ENCODE results near the gene GABARAP.

GABARAP gene

DNA sequence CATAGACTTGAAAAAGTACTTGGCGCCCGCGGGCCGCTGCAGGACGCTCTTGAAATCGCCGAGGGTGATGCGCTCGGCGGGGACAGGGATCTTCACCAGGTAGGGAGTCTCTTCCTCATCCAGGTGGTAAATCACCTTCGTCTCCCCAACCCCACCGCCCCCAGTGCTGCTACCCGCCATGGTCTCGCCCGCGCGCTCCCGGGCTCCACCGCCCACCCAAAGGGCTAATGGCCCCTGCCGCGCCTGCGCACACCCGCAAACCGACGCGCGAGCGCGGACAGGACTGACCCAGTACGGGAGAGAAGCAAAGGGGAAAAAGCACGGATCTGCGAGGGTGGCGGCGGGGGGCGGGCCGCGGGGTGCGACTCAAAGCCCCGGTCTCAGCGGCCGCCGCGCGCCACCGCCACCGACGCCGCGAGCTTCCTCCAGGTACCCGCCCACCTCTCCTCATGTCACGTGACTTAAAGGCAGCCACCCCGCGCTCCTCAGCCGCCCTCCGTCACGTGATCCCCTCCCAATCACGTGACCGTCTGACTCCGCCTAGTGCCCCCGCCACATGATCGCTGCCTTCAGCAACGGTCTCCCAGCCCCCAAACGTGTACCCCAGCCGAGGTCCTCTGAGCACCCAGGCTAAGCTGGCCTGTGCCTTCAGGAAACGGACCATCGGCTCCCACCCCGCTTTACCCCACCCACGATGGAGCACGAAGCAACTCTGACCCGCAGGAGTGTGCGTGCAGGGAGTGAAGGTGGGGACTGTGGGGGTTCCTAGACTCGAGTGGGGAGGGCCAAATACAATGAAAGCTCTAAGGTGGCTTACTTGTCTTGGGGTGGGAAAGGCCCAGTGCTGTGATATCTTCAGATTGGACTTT, 7.9 kb downstream of the GABARAP start, which contains the start of gene DVL2 (continued):
- TF ChIP-seq YY1 (tag by site-specific recombination; IDR thresholded peaks at IDR 0.05) (peak; percentile 79), ZBTB1 (tag by site-specific recombination; IDR thresholded peaks at IDR 0.05) (peak; percentile 96), ZNF529 (tag by site-specific recombination; IDR thresholded peaks at IDR 0.05; ENCODE audit: insufficient replicate concordance) (no peak), ZNF530 (tag by site-specific recombination; IDR thresholded peaks at IDR 0.05; ENCODE audit: low read depth) (peak; percentile 69; the same call in 1 of the 2 replicates), ZNF747 (tag by site-specific recombination; IDR thresholded peaks at IDR 0.05) (no peak), PBX3 (CRISPR knock-in tag; IDR thresholded peaks at IDR 0.05) (peak; percentile 63; the same call in 1 of the 2 replicates), ZNF658 (tag by site-specific recombination; IDR thresholded peaks at IDR 0.05) (peak; percentile 92; the same call in 1 of the 2 replicates), ZNF121 (tag by site-specific recombination; IDR thresholded peaks at IDR 0.05) (0 out of 2 replicates have a peak, but pooled peaks have one; percentile 31), ZNF548 (tag by site-specific recombination; IDR thresholded peaks at IDR 0.05) (no peak), ZNF555 (tag by site-specific recombination; conservative IDR thresholded peaks at IDR 0.05) (no peak), ZNF792 (tag by site-specific recombination; IDR thresholded peaks at IDR 0.05) (peak; percentile 86; the same call in 1 of the 2 replicates), ZNF280D (tag by site-specific recombination; IDR thresholded peaks at IDR 0.05) (no peak), ZNF561 (tag by site-specific recombination; IDR thresholded peaks at IDR 0.05; ENCODE audit: borderline replicate concordance) (peak; percentile 85; the same call in 1 of the 2 replicates), ZBTB8A (tag by site-specific recombination; IDR thresholded peaks at IDR 0.05) (peak; percentile 97), ZEB2 (tag by site-specific recombination; IDR thresholded peaks at IDR 0.05) (peak; percentile 87), KLF17 (tag by site-specific recombination; IDR thresholded peaks at IDR 0.05) (peak; percentile 98), ZNF221 (tag by site-specific recombination; IDR thresholded peaks at IDR 0.05; ENCODE audit: borderline replicate concordance) (peak; percentile 91; the same call in 1 of the 2 replicates), ZNF624 (tag by site-specific recombination; IDR thresholded peaks at IDR 0.05) (no peak), SCRT1 (tag by site-specific recombination; IDR thresholded peaks at IDR 0.05; ENCODE audit: borderline replicate concordance) (no peak), ZNF48 (tag by site-specific recombination; IDR thresholded peaks at IDR 0.05) (no peak), GLI4 (tag by site-specific recombination; IDR thresholded peaks at IDR 0.05) (no peak), MZF1 (tag by site-specific recombination; IDR thresholded peaks at IDR 0.05; ENCODE audit: borderline replicate concordance) (no peak), ZBTB21 (tag by site-specific recombination; IDR thresholded peaks at IDR 0.05) (peak; percentile 69), ZNF169 (tag by site-specific recombination; IDR thresholded peaks at IDR 0.05) (0 out of 2 replicates have a peak, but pooled peaks have one; percentile 69), ZIC2 (tag by site-specific recombination; IDR thresholded peaks at IDR 0.05) (peak; percentile 48; the same call in 1 of the 2 replicates), PRDM4 (tag by site-specific recombination; IDR thresholded peaks at IDR 0.05) (peak; percentile 69; the same call in 1 of the 2 replicates)
- TF ChIP-seq, protein P1, sequence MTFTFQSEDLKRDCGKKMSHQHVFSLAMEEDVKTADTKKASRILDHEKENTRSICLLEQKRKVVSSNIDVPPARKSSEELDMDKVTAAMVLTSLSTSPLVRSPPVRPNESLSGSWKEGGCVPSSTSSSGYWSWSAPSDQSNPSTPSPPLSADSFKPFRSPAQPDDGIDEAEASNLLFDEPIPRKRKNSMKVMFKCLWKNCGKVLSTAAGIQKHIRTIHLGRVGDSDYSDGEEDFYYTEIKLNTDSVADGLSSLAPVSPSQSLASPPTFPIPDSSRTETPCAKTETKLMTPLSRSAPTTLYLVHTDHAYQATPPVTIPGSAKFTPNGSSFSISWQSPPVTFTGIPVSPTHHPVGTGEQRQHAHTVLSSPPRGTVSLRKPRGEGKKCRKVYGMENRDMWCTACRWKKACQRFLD (tag by site-specific recombination; IDR thresholded peaks at IDR 0.05): peak; percentile 87
- TF ChIP-seq, protein P2, sequence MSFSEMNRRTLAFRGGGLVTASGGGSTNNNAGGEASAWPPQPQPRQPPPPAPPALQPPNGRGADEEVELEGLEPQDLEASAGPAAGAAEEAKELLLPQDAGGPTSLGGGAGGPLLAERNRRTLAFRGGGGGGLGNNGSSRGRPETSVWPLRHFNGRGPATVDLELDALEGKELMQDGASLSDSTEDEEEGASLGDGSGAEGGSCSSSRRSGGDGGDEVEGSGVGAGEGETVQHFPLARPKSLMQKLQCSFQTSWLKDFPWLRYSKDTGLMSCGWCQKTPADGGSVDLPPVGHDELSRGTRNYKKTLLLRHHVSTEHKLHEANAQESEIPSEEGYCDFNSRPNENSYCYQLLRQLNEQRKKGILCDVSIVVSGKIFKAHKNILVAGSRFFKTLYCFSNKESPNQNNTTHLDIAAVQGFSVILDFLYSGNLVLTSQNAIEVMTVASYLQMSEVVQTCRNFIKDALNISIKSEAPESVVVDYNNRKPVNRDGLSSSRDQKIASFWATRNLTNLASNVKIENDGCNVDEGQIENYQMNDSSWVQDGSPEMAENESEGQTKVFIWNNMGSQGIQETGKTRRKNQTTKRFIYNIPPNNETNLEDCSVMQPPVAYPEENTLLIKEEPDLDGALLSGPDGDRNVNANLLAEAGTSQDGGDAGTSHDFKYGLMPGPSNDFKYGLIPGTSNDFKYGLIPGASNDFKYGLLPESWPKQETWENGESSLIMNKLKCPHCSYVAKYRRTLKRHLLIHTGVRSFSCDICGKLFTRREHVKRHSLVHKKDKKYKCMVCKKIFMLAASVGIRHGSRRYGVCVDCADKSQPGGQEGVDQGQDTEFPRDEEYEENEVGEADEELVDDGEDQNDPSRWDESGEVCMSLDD (tag by site-specific recombination; IDR thresholded peaks at IDR 0.05): peak; percentile 67; the same call in 1 of the 2 replicates
